Activated CD8-positive, alpha-beta T cell treated with anti-CD3 and anti-CD28 coated beads for 36 hours (primary cell): ENCODE results near the gene QTRT2. TPM values are rescaled to one million over a fixed set of nuclear protein-coding genes. Genes with fewer than 3 reads are reported as not detected.

ENCODE experiments used
- ATAC-seq: fragments of 200-7000 bp; cut with Tn5 transposase; one replicate; pipeline ENCODE4 v1.10.0; 2021; ENCODE audit warnings: mild to moderate bottlenecking, moderate library complexity
- CTCF ChIA-PET: fragments of 350-600 bp; sonication (Branson Sonifier 250); formaldehyde crosslinking; loops from one replicate; lab custom pipeline; 2021; ENCODE audit warnings: antibody characterized with exemption; lab: Charles Lee
- POLR2A ChIA-PET: fragments of 350-600 bp; sonication (Branson Sonifier 250); formaldehyde crosslinking; loops from one replicate; lab custom pipeline; 2021; ENCODE audit warnings: antibody characterized with exemption; lab: Charles Lee
- DNase-seq: peaks from one replicate; pipeline ENCODE4 v3.0.0-alpha.2; 2020
- H3K27ac Mint-ChIP-seq: one replicate; pipeline ENCODE4 v1.8.0; 2021; ENCODE audit warnings: mild to moderate bottlenecking, mixed read lengths
- H3K27me3 Mint-ChIP-seq: one replicate; pipeline ENCODE4 v1.8.0; 2021; ENCODE audit warnings: mixed read lengths
- H3K36me3 Mint-ChIP-seq: one replicate; pipeline ENCODE4 v1.8.0; 2021; ENCODE audit warnings: low read depth, mixed read lengths
- H3K4me1 Mint-ChIP-seq: one replicate; pipeline ENCODE4 v1.8.0; 2021; ENCODE audit warnings: low read depth, mixed read lengths
- H3K4me3 Mint-ChIP-seq: one replicate; pipeline ENCODE4 v1.8.0; 2021; ENCODE audit warnings: mild to moderate bottlenecking, moderate library complexity, mixed read lengths
- H3K9me3 Mint-ChIP-seq: one replicate; pipeline ENCODE4 v1.8.0; 2021; ENCODE audit warnings: mixed read lengths
- CTCF ChIP-seq: fragments of 200-600 bp; IDR thresholded peaks from one replicate; pipeline ENCODE4 v1.8.0; 2022; ENCODE audit warnings: antibody characterized with exemption, mild to moderate bottlenecking
- intact Hi-C: fragments of 100-400 bp; cut with micrococcal nuclease; formaldehyde crosslinking; loops from one replicate; pipeline ENCODE4 v1.10.0; 2022
- total RNA-seq, 2 experiments: library from RNA; stranded (reverse); gene quantifications; one replicate each; pipeline ENCODE4 v1.2.3, GENCODE V29; 2021

Gene QTRT2
- total RNA-seq, 2 experiments from 2014 or later, result 31.6 to 36.8 TPM

GRCh38 chr3:114020907-114021306 lies 35.6 kb upstream of the QTRT2 start:
- ATAC-seq (no peak), DNase-seq (no peak)
- no peaks in the 10 kb centered on the region for H3K9me3 Mint-ChIP-seq
- ChIA-PET CTCF (no interaction called here), POLR2A (no interaction called here)
- no peaks in the 10 kb centered on the region for H3K27me3 Mint-ChIP-seq
- no peak overlapping the region for H3K4me3 Mint-ChIP-seq
- TF ChIP-seq CTCF, result no peak
- peaks cover 2% of the 10 kb centered on the region for H3K4me1 Mint-ChIP-seq
- no peak overlapping the region for H3K27ac Mint-ChIP-seq
- H3K36me3 Mint-ChIP-seq, result no peaks in the 10 kb centered on the region
- intact Hi-C loops, result no loop called here

GRCh38 chr3:114022145-114022802 lies 34.3 kb upstream of the QTRT2 start:
- DNase-seq, result no peak
- POLR2A ChIA-PET, result interaction anchor here (0.6 kb wide), 1 partner anchor 35 kb away, joined by 3 read pairs; no protein-coding TSS in a partner anchor
- ATAC-seq, result no peak
- no peak for TF ChIP-seq CTCF
- H3K4me1 Mint-ChIP-seq, result peaks cover 2% of the 10 kb centered on the region
- CTCF ChIA-PET, result no interaction called here
- intact Hi-C loops, result no loop called here
- H3K36me3 Mint-ChIP-seq, result no peaks in the 10 kb centered on the region
- H3K27me3 Mint-ChIP-seq, result no peaks in the 10 kb centered on the region
- H3K27ac Mint-ChIP-seq, result no peak overlapping the region
- H3K4me3 Mint-ChIP-seq, result no peak overlapping the region
- H3K9me3 Mint-ChIP-seq, result no peaks in the 10 kb centered on the region

GRCh38 chr3:114025451-114025850 lies 31.1 kb upstream of the QTRT2 start:
- no peaks in the 10 kb centered on the region for H3K27me3 Mint-ChIP-seq
- ATAC-seq (no peak), DNase-seq (no peak)
- H3K9me3 Mint-ChIP-seq, result no peaks in the 10 kb centered on the region
- no peak overlapping the region for H3K27ac Mint-ChIP-seq
- ChIA-PET POLR2A (no interaction called here), CTCF (no interaction called here)
- H3K4me3 Mint-ChIP-seq, result no peak overlapping the region
- TF ChIP-seq CTCF, result no peak
- intact Hi-C loops, result no loop called here
- no peaks in the 10 kb centered on the region for H3K36me3 Mint-ChIP-seq
- H3K4me1 Mint-ChIP-seq, result peaks cover 2% of the 10 kb centered on the region

GRCh38 chr3:114026331-114026730 lies 30.2 kb upstream of the QTRT2 start:
- no peaks in the 10 kb centered on the region for H3K4me1 Mint-ChIP-seq
- POLR2A ChIA-PET, result no interaction called here
- intact Hi-C loops, result no loop called here
- no peak overlapping the region for H3K4me3 Mint-ChIP-seq
- H3K27me3 Mint-ChIP-seq, result no peaks in the 10 kb centered on the region
- H3K9me3 Mint-ChIP-seq, result no peaks in the 10 kb centered on the region
- H3K36me3 Mint-ChIP-seq, result no peaks in the 10 kb centered on the region
- CTCF ChIA-PET, result no interaction called here
- TF ChIP-seq CTCF, result no peak
- ATAC-seq, result no peak
- no peak overlapping the region for H3K27ac Mint-ChIP-seq
- DNase-seq, result no peak

GRCh38 chr3:114033721-114034120 lies 22.8 kb upstream of the QTRT2 start:
- Mint-ChIP-seq H3K9me3 (no peaks in the 10 kb centered on the region), H3K4me1 (peaks cover 4% of the 10 kb centered on the region), H3K4me3 (no peak overlapping the region), H3K36me3 (peaks cover 15% of the 10 kb centered on the region), H3K27me3 (no peaks in the 10 kb centered on the region), H3K27ac (no peak overlapping the region)
- intact Hi-C loops, result no loop called here
- ATAC-seq (no peak), DNase-seq (no peak)
- TF ChIP-seq CTCF, result no peak
- ChIA-PET CTCF (no interaction called here), POLR2A (no interaction called here)
